Measurements from ENCODE around the gene PEF1.
A peak's percentile ranks its signal among the peaks of the same experiment; 100 is the strongest.

PEF1 gene

DNA sequence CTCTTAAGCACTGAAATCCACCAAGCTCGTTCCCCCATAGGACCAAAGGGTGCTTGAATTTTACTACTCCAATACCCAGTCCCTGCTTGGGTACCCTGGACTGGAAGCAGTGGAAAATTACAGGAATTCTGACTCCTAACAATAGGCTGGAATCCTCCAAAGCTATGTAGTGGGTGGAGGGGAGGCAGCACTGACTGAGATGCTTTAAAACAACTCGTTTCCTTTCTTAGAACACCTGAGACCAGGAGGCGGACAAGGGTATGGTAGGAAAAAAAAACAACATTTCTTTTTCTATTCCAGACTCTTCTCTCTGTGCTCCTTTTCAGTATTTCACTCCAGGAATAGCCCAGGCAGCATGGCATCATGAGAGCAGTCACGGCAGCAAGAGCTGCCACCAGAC, 2.3 kb downstream of the PEF1 start:
- no peak for DNase-seq (ENCODE audit: extremely low read depth, low read depth)
- TF ChIP-seq, protein P1, sequence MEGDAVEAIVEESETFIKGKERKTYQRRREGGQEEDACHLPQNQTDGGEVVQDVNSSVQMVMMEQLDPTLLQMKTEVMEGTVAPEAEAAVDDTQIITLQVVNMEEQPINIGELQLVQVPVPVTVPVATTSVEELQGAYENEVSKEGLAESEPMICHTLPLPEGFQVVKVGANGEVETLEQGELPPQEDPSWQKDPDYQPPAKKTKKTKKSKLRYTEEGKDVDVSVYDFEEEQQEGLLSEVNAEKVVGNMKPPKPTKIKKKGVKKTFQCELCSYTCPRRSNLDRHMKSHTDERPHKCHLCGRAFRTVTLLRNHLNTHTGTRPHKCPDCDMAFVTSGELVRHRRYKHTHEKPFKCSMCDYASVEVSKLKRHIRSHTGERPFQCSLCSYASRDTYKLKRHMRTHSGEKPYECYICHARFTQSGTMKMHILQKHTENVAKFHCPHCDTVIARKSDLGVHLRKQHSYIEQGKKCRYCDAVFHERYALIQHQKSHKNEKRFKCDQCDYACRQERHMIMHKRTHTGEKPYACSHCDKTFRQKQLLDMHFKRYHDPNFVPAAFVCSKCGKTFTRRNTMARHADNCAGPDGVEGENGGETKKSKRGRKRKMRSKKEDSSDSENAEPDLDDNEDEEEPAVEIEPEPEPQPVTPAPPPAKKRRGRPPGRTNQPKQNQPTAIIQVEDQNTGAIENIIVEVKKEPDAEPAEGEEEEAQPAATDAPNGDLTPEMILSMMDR (IDR thresholded peaks at IDR 0.05; ENCODE audit: low read depth, low read length) = no peak

DNA sequence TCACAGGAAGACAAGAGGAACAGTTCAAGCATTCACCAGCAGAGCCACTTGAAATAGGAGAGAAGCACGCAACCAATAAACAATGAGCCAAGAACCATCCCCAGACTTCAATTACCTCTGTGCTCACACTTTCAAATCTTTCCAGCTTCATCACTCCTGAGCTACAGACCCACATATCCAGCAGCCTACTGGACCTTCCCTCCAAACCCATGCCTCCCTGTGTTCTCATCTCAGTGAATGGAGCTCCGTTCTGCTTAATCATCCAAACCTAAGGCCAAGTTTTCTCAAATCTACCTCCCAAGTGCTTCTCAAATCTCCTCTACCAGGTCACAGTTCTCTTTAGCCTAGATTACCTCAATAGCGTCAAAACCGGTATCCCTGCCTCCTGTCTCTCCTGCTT, 3.7 kb downstream of the PEF1 start:
- TF ChIP-seq, protein P1 (IDR thresholded peaks at IDR 0.05; ENCODE audit: low read depth, low read length) = no peak
- no peak for DNase-seq (ENCODE audit: extremely low read depth, low read depth)

DNA sequence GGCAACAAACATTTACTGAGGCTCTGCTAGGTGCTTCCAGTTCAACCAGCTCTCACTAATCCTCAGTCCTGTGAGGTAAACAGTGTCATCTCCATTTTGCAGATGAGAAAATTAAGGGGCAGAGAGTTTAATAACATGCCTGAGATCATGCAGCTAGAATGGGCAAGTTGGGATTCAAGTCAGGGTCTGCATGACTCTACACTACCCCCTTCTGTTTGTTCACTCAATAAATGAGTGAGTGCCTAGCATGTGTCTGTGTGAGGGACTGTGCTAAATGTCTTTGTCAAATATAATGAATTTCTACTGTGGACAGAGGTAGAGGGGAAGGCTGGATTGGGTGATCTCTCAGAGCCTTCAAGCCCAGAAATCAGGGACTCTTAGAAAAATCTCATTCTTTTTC, 4.5 kb downstream of the PEF1 start:
- DNase-seq (ENCODE audit: extremely low read depth, low read depth) = no peak
- TF ChIP-seq, protein P1 (IDR thresholded peaks at IDR 0.05; ENCODE audit: low read depth, low read length) = no peak

DNA sequence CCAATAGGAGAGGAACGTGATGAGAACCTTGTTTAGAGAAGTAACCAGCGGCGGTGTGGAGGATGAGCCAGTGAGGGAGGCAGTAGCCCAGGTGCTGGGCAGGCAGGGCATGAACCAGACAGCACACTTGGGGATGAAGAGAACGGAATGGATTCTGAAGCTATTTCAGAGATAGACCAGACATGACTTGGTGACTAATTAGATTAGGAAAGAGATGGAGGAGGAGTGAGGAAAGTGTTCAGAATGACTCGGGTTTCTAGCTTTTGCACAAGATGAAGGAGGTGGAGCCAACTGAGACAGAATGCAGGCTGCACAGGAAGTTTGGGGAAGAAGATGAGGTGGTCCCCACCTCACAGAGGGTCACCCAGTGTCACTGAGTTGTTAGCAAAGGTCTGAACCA, 5.1 kb downstream of the PEF1 start:
- TF ChIP-seq, protein P1 (IDR thresholded peaks at IDR 0.05; ENCODE audit: low read depth, low read length) = no peak
- DNase-seq (ENCODE audit: extremely low read depth, low read depth) = no peak

DNA sequence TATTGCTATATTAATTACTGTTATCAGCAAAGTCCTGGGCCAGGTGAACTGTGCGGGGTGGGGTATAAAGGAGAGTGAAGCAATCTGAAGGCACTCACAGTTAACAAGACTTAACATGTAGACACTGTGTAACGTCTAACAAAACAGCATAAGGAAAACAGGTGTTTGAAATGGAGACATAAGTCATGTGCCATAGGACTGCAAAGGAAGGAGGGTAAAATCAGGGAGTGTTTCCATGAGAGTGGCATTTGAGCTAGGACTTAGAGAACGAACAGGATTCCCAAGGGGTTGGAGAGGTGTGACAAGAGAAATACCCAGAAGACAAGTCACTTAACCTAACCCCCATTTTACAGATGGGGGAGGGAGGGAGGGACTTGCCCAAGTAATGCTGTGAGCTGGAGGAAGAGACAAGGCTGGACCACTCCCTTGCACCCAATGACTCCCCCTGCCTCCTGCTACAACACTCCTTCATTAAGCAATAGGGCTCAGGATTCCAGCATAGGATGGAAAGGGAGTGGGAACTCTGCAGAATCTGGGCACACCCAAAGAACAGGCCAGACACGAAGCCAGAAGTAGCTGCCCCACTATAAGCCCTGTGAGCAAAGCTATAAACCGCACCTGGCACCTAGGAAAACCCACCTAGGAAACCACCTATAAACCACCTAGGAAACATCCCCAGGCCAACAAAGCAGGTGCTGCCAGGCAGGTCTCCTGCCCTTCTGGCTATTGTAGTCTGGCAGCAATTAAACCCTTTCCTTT, 6.6 kb downstream of the PEF1 start:
- no peak for DNase-seq (ENCODE audit: extremely low read depth, low read depth)
- TF ChIP-seq, protein P1 (IDR thresholded peaks at IDR 0.05; ENCODE audit: low read depth, low read length) = no peak

DNA sequence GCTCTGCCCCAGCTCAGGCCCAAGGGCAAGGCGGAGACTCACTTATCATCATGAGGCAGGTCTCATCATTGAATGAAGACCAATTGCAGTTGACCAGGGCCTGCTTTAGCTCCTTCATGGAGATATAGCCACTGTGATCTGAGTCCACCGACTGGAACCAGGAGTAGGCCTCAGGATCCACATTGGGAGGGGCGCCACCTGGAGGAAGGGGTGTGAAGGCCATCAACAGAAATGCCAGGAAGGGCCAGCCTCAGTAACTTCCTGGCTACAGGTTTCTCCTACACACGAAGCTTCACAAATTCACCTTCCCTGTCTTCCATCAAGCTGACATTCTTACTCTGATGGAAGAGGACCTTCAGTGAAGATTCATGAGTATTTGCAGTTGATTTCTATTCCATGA, 11.6 kb downstream of the PEF1 start:
- no peak for DNase-seq (ENCODE audit: extremely low read depth, low read depth)
- TF ChIP-seq, protein P1 (IDR thresholded peaks at IDR 0.05; ENCODE audit: low read depth, low read length) = peak; percentile 43

DNA sequence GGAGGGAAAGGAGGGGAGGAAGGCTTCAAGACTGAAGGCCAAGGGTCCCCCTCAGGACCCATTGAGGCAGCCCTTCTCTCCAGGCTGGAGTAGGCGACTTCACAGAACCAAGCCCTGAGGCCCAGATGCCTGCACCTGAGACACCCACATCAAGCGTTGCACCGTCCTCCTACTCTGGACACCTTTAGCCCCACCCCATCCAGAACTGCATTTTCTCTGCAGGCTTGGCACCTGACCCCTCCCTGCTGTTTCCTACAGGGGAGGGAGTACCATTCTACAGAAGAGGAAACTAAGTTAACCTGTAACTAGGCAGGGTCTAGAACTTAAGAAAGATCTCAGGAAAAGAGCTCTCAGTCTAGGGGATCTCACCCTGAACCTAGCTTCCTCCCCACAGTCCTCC, 12.0 kb downstream of the PEF1 start:
- TF ChIP-seq, protein P1 (IDR thresholded peaks at IDR 0.05; ENCODE audit: low read depth, low read length) = no peak
- DNase-seq (ENCODE audit: extremely low read depth, low read depth) = no peak
